CD8-positive, alpha-beta memory T cell (primary cell): ENCODE results near the gene GRXCR2. TPM values are rescaled to one million over a fixed set of nuclear protein-coding genes. Genes with fewer than 3 reads are reported as not detected.
"Not testable (repeated sequence)": the region's sequence is repeated elsewhere in the genome, so short reads cannot be mapped to it uniquely, and the experiment has no call there.

Experiments
- CTCF ChIA-PET: fragments of 350-600 bp; sonication (Branson Sonifier 250); formaldehyde crosslinking; loops from one replicate; lab custom pipeline; 2021; ENCODE audit warnings: antibody characterized with exemption; lab: Charles Lee
- POLR2A ChIA-PET: fragments of 350-600 bp; sonication (Branson Sonifier 250); formaldehyde crosslinking; loops from one replicate; lab custom pipeline; 2021; ENCODE audit warnings: antibody characterized with exemption; lab: Charles Lee
- DNase-seq, 5 donors: peaks; one replicate each; pipeline versions ENCODE4 v3.0.0 to v3.0.0-alpha.2; 2020 to 2022; ENCODE audit warnings: mixed read lengths in 1 of 5
- H3K27ac ChIP-seq: one replicate; pipeline ENCODE4 v1.7.0; 2013; ENCODE audit warnings: low read depth, mild to moderate bottlenecking, low read length, moderate library complexity
- H3K27me3 ChIP-seq: 2 replicates; pipeline ENCODE4 v1.7.0; 2013; ENCODE audit warnings: low read length, mild to moderate bottlenecking; ENCODE audit not compliant: insufficient read depth, poor library complexity, severe bottlenecking
- H3K36me3 ChIP-seq: 2 replicates; pipeline ENCODE4 v1.7.0; 2013; ENCODE audit warnings: mild to moderate bottlenecking, low read length, moderate library complexity; ENCODE audit not compliant: insufficient read depth
- H3K4me1 ChIP-seq: 2 replicates; pipeline ENCODE4 v1.7.0; 2013; ENCODE audit warnings: mild to moderate bottlenecking, low read length, moderate library complexity; ENCODE audit not compliant: insufficient read depth
- H3K4me3 ChIP-seq: 2 replicates; pipeline ENCODE4 v1.7.0; 2013; ENCODE audit warnings: mild to moderate bottlenecking, low read length
- H3K9me3 ChIP-seq: 2 replicates; pipeline ENCODE4 v1.7.0; 2013; ENCODE audit warnings: mild to moderate bottlenecking, low read length
- H3K27ac Mint-ChIP-seq, 8 donors: one replicate each; pipeline ENCODE4 v1.8.0; 2020 to 2021; ENCODE audit warnings: mixed read lengths in 8 of 8, mild to moderate bottlenecking in 6 of 8, inconsistent platforms in 3 of 8, moderate library complexity in 3 of 8
- H3K27me3 Mint-ChIP-seq, 2 donors: one replicate each; pipeline ENCODE4 v1.8.0; 2020 to 2021; ENCODE audit warnings: mixed read lengths in 2 of 2, mild to moderate bottlenecking in 1 of 2, moderate library complexity in 1 of 2
- H3K36me3 Mint-ChIP-seq, 3 donors: one replicate each; pipeline ENCODE4 v1.8.0; 2020 to 2021; ENCODE audit warnings: mixed read lengths in 3 of 3, inconsistent platforms in 1 of 3, mild to moderate bottlenecking in 1 of 3
- H3K4me1 Mint-ChIP-seq, 3 donors: one replicate each; pipeline ENCODE4 v1.8.0; 2020 to 2021; ENCODE audit warnings: mixed read lengths in 3 of 3, inconsistent platforms in 1 of 3, mild to moderate bottlenecking in 1 of 3
- H3K4me3 Mint-ChIP-seq, 7 donors: one replicate each; pipeline ENCODE4 v1.8.0; 2020 to 2021; ENCODE audit warnings: mixed read lengths in 7 of 7, mild to moderate bottlenecking in 6 of 7, moderate library complexity in 4 of 7, inconsistent platforms in 2 of 7
- H3K9me3 Mint-ChIP-seq, 5 donors: one replicate each; pipeline ENCODE4 v1.8.0; 2020 to 2022; ENCODE audit warnings: mixed read lengths in 5 of 5, mild to moderate bottlenecking in 3 of 5, moderate library complexity in 2 of 5, inconsistent platforms in 1 of 5
- polyA plus RNA-seq: library from polyadenylated mRNA; unstranded; fragments of 300-500 nt; fragmentation: Illumina TruSeq; gene quantifications from one replicate; pipeline ENCODE4 v1.2.3, GENCODE V29; 2021
- total RNA-seq, 2 experiments: library from RNA; stranded (reverse); gene quantifications; one replicate each; pipeline ENCODE4 v1.2.3, GENCODE V29; 2021

GRXCR2 gene
- total and polyA plus RNA-seq, 3 experiments from 2014 or later: not detected

- Histone ChIP-seq H3K4me1 (no peaks in the 10 kb centered on the region), H3K4me3 (no peak overlapping the region), H3K9me3 (no peaks in the 10 kb centered on the region), H3K36me3 (no peaks in the 10 kb centered on the region), H3K27me3 (no peaks in the 10 kb centered on the region), H3K27ac (no peak overlapping the region)
- H3K27ac Mint-ChIP-seq: no peak overlapping the region
- no peaks in the 10 kb centered on the region for H3K4me1 Mint-ChIP-seq
- CTCF ChIA-PET: no interaction called here
- H3K9me3 Mint-ChIP-seq: peaks cover 0 to 8% (median 2%) of the 10 kb centered on the region in 5 donors
- no peak overlapping the region for H3K4me3 Mint-ChIP-seq
- POLR2A ChIA-PET: no interaction called here
- no peak for DNase-seq
- peaks cover 5 to 9% of the 10 kb centered on the region in 2 donors for H3K27me3 Mint-ChIP-seq
- no peaks in the 10 kb centered on the region for H3K36me3 Mint-ChIP-seq
These were observed 30.3 kb upstream of the GRXCR2 start for GRCh38 chr5:145903113-145903512.

DNA sequence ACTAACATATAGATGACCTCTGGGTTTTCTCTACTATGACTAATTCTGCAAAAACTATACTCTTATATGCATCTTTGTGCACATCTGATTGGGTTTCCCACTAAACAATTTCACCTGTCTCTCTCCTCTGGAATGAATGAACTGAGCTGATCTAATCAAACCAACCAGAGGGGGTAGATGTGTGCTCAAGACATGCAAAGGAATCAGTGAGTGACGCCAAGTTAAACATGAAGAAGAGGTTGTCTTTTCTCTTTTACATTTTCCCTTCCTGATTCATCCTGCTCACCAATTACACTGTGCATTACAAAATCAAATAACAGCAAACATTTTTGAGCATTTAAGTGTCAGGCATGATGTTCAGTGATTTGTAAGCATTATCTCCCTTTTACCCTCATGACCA lies 29.6 kb upstream of the GRXCR2 start:
- ChIA-PET CTCF (no interaction called here), POLR2A (no interaction called here)
- Mint-ChIP-seq H3K4me3 (no peak overlapping the region), H3K27ac (no peak overlapping the region), H3K27me3 (peaks cover 5 to 9% of the 10 kb centered on the region in 2 donors), H3K36me3 (no peaks in the 10 kb centered on the region), H3K4me1 (no peaks in the 10 kb centered on the region), H3K9me3 (peaks cover 0 to 8% (median 4%) of the 10 kb centered on the region in 5 donors)
- DNase-seq: no peak
- H3K9me3 ChIP-seq: no peaks in the 10 kb centered on the region
- H3K4me3 ChIP-seq: no peak overlapping the region
- no peaks in the 10 kb centered on the region for H3K36me3 ChIP-seq
- H3K27me3 ChIP-seq: no peaks in the 10 kb centered on the region
- H3K4me1 ChIP-seq: no peaks in the 10 kb centered on the region
- no peak overlapping the region for H3K27ac ChIP-seq

- no peak for DNase-seq
- H3K27ac Mint-ChIP-seq: no peak overlapping the region
- H3K9me3 Mint-ChIP-seq: peaks cover 0 to 14% (median 7%) of the 10 kb centered on the region in 5 donors
- Histone ChIP-seq H3K9me3 (no peaks in the 10 kb centered on the region), H3K27ac (no peak overlapping the region), H3K4me1 (no peaks in the 10 kb centered on the region), H3K36me3 (no peaks in the 10 kb centered on the region), H3K4me3 (no peak overlapping the region), H3K27me3 (no peaks in the 10 kb centered on the region)
- ChIA-PET CTCF (no interaction called here), POLR2A (no interaction called here)
- H3K36me3 Mint-ChIP-seq: no peaks in the 10 kb centered on the region
- no peaks in the 10 kb centered on the region for H3K4me1 Mint-ChIP-seq
- H3K4me3 Mint-ChIP-seq: no peak overlapping the region
- H3K27me3 Mint-ChIP-seq: peaks cover 7 to 8% of the 10 kb centered on the region in 2 donors
These were observed 25.4 kb upstream of the GRXCR2 start for GRCh38 chr5:145898171-145898570.

DNA sequence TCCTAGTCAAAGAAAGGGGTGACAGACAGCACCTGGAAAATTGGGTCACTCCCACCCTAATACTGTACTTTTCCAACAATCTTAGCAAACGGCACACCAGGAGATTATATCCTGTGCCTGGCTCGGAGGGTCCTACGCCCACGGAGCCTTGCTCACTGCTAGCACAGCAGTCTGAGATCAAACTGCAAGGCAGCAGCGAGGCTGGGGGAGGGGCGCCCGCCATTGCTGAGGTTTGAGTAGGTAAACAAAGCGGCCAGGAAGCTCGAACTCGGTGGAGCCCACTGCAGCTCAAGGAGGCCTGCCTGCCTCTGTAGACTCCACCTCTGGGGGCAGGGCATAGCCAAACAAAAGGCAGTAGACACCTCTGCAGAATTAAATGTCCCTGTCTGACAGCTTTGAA lies 18.6 kb upstream of the GRXCR2 start:
- H3K27me3 ChIP-seq, H3K4me3 Mint-ChIP-seq, H3K27ac ChIP-seq, H3K9me3 ChIP-seq, H3K27ac Mint-ChIP-seq, H3K4me3 ChIP-seq, H3K36me3 ChIP-seq, POLR2A ChIA-PET, H3K4me1 Mint-ChIP-seq, H3K36me3 Mint-ChIP-seq, H3K4me1 ChIP-seq, DNase-seq, CTCF ChIA-PET: not testable (repeated sequence)
- Mint-ChIP-seq H3K27me3 (peaks cover 7 to 17% of the 10 kb centered on the region in 2 donors), H3K9me3 (peaks cover 0 to 20% (median 11%) of the 10 kb centered on the region in 5 donors)

- no peak for DNase-seq
- peaks cover 0 to 20% (median 11%) of the 10 kb centered on the region in 5 donors for H3K9me3 Mint-ChIP-seq
- no peaks in the 10 kb centered on the region for H3K36me3 ChIP-seq
- no peaks in the 10 kb centered on the region for H3K36me3 Mint-ChIP-seq
- no peak overlapping the region for H3K4me3 Mint-ChIP-seq
- POLR2A ChIA-PET: no interaction called here
- no peaks in the 10 kb centered on the region for H3K27me3 ChIP-seq
- no peaks in the 10 kb centered on the region for H3K9me3 ChIP-seq
- no peaks in the 10 kb centered on the region for H3K4me1 Mint-ChIP-seq
- no peak overlapping the region for H3K27ac Mint-ChIP-seq
- no peaks in the 10 kb centered on the region for H3K4me1 ChIP-seq
- no peak overlapping the region for H3K4me3 ChIP-seq
- H3K27me3 Mint-ChIP-seq: peaks cover 7 to 24% of the 10 kb centered on the region in 2 donors
- H3K27ac ChIP-seq: no peak overlapping the region
- CTCF ChIA-PET: no interaction called here
These were observed 16.8 kb upstream of the GRXCR2 start for GRCh38 chr5:145889611-145890010.

DNA sequence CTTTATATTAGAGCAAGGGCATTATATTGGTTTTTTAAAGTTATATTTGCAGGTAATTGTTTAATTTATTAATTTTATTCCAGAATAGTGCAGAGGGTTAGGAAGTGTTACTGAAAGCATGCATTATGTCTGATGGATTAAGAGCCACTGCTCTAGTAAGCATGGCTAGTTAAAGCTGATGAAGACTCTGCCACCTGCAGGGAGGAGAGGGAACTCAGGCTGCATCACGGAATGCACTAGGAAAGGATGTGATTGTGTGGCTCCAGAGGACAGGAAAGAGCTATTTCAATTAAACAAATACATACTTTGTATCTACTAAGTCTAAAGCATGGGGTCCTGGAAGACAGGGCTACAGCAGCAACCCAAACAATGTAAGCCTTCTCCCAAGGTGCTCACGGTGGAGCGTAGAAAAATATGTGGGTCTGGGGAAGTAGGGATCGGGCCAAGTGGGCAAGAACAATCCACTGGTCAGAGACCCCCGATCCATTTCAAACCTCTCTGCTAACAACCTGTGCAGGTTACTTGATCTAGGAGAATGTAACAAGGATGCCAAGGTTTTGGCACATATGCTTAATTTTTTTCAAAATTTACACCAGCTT lies 15.3 kb upstream of the GRXCR2 start:
- Histone ChIP-seq H3K27me3 (no peaks in the 10 kb centered on the region), H3K4me1 (no peaks in the 10 kb centered on the region), H3K4me3 (no peak overlapping the region), H3K9me3 (no peaks in the 10 kb centered on the region), H3K36me3 (no peaks in the 10 kb centered on the region), H3K27ac (no peak overlapping the region)
- ChIA-PET POLR2A (no interaction called here), CTCF (no interaction called here)
- H3K27ac Mint-ChIP-seq: peak overlapping the region in 1 of 8 donors; percentile 19
- peaks cover 9 to 20% of the 10 kb centered on the region in 2 donors for H3K27me3 Mint-ChIP-seq
- H3K9me3 Mint-ChIP-seq: peaks cover 0 to 17% (median 11%) of the 10 kb centered on the region in 5 donors
- H3K4me3 Mint-ChIP-seq: no peak overlapping the region
- no peaks in the 10 kb centered on the region for H3K4me1 Mint-ChIP-seq
- H3K36me3 Mint-ChIP-seq: no peaks in the 10 kb centered on the region
- DNase-seq: no peak

GRCh38 chr5:145887217-145887616 lies 14.4 kb upstream of the GRXCR2 start:
- no peak for DNase-seq
- no peaks in the 10 kb centered on the region for H3K36me3 ChIP-seq
- H3K4me3 Mint-ChIP-seq: no peak overlapping the region
- CTCF ChIA-PET: no interaction called here
- no peak overlapping the region for H3K27ac Mint-ChIP-seq
- no peaks in the 10 kb centered on the region for H3K4me1 ChIP-seq
- no peaks in the 10 kb centered on the region for H3K9me3 ChIP-seq
- H3K36me3 Mint-ChIP-seq: no peaks in the 10 kb centered on the region
- no peaks in the 10 kb centered on the region for H3K4me1 Mint-ChIP-seq
- no peak overlapping the region for H3K27ac ChIP-seq
- H3K4me3 ChIP-seq: no peak overlapping the region
- H3K27me3 ChIP-seq: no peaks in the 10 kb centered on the region
- POLR2A ChIA-PET: no interaction called here
- peaks cover 0 to 17% (median 11%) of the 10 kb centered on the region in 5 donors for H3K9me3 Mint-ChIP-seq
- H3K27me3 Mint-ChIP-seq: peaks cover 9 to 20% of the 10 kb centered on the region in 2 donors

GRCh38 chr5:145874765-145875164 lies 2.0 kb upstream of the GRXCR2 start:
- Mint-ChIP-seq H3K9me3 (peaks cover 0 to 9% (median 0%) of the 10 kb centered on the region in 5 donors), H3K4me3 (no peak overlapping the region), H3K27ac (no peak overlapping the region), H3K27me3 (peaks cover 19 to 33% of the 10 kb centered on the region in 2 donors), H3K36me3 (no peaks in the 10 kb centered on the region), H3K4me1 (no peaks in the 10 kb centered on the region)
- no peaks in the 10 kb centered on the region for H3K4me1 ChIP-seq
- no peak overlapping the region for H3K27ac ChIP-seq
- POLR2A ChIA-PET: no interaction called here
- CTCF ChIA-PET: no interaction called here
- no peaks in the 10 kb centered on the region for H3K9me3 ChIP-seq
- no peaks in the 10 kb centered on the region for H3K36me3 ChIP-seq
- no peaks in the 10 kb centered on the region for H3K27me3 ChIP-seq
- no peak overlapping the region for H3K4me3 ChIP-seq
- no peak for DNase-seq
